Fibroblast of mammary gland (primary cell): ENCODE measurements around the gene HS3ST2.

Experiments used
- DNase-seq: peaks from one replicate; pipeline ENCODE4 v3.0.0-alpha.2; 2010; ENCODE audit warnings: low read depth
- H3K4me3 ChIP-seq: 2 replicates; pipeline ENCODE4 v1.5.1; 2011; ENCODE audit warnings: low read depth, mild to moderate bottlenecking, low read length, moderate library complexity; ENCODE audit not compliant: control insufficient read depth
- TF ChIP-seq, protein P1 (sequence below): conservative IDR thresholded peaks from 2 replicates; pipeline ENCODE4 v1.5.1; 2011; ENCODE audit warnings: low read depth, low read length, inconsistent platforms; ENCODE audit not compliant: control insufficient read depth, insufficient read depth

The HS3ST2 gene

DNA sequence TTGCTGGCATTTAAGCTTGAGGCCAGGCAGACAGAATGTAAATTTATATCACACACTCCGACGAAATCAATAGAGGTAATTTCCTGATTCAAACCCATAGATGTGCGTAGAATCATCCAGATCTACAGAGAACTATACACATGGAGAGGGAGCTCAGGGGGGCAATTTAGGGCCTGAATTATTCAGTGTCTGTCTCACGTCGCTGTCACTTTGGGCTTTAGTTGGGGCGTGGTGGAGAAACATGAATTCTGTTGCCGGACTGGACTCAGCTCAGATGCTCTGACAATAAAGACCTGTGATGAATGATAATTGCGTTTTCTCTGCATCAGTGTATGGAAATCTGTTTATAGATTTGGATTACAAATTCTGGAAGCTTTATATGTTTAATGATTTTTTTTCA, 32.5 kb upstream of the HS3ST2 start:
- H3K4me3 ChIP-seq, result no peak overlapping the region
- no peak for DNase-seq
- TF ChIP-seq, protein P1, sequence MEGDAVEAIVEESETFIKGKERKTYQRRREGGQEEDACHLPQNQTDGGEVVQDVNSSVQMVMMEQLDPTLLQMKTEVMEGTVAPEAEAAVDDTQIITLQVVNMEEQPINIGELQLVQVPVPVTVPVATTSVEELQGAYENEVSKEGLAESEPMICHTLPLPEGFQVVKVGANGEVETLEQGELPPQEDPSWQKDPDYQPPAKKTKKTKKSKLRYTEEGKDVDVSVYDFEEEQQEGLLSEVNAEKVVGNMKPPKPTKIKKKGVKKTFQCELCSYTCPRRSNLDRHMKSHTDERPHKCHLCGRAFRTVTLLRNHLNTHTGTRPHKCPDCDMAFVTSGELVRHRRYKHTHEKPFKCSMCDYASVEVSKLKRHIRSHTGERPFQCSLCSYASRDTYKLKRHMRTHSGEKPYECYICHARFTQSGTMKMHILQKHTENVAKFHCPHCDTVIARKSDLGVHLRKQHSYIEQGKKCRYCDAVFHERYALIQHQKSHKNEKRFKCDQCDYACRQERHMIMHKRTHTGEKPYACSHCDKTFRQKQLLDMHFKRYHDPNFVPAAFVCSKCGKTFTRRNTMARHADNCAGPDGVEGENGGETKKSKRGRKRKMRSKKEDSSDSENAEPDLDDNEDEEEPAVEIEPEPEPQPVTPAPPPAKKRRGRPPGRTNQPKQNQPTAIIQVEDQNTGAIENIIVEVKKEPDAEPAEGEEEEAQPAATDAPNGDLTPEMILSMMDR, result no peak

DNA sequence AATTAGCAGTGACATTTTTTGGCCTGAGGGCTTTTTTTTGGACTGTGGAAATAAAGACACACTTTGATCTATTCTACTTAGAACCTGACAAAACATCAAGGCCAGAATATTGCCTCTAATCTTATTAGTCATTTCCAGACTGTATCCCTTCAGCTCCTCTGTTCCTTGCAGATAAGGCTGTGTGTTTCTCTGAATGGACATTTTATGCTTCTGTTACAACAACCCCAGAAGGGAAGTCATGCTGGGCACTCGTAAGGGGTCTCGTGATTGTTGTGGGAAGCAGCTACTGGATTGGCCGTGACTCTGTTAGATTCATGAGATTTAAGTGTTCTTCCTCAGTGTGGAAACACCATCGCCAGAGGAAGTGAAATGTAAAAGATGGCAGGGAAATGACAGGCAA, 31.6 kb upstream of the HS3ST2 start:
- TF ChIP-seq, protein P1, result no peak
- DNase-seq, result no peak
- H3K4me3 ChIP-seq, result no peak overlapping the region

DNA sequence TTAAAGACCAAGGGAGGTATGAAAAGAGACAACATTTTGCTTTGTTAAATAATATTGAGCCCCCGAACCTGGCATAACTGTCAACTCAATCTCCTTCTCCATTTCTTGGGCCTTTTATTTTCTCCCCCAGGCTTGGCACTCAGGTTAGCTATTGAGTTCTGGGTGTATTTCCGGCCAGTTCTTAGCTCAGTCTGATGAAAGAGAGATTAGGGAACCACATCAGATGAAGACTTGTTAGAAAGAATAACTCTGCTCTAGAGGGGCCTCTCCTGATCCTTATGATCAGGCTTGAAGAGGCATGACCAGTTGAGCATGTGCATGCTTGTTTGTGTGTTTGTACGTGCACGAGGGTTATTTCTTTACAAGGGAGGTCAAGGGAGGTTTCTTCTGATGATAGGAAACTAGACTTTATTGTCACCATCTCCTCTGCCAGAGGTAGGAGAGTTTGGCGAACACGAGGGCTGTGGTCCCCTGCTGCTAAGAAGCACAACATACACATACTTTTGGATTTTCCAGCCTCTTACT, 29.2 kb upstream of the HS3ST2 start:
- no peak for DNase-seq
- TF ChIP-seq, protein P1, result no peak
- H3K4me3 ChIP-seq, result no peak overlapping the region

DNA sequence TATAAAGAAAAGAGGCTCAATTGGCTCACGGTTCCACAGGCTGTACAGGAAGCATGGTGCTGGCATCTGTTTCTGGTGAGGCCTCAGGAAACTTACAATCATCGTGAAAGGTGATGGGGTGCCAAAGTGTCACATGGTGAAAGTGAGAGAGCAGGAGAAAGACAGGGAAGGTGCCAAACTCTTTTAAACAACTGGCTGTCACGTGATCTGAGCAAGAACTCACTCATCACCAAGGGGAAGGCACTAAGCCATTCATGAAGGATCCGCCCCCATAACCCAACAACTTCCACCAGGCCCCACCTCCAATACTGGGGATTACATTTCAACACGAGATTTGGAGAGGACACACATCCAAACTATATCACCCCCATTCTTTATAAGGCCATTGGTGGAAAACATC, 28.4 kb upstream of the HS3ST2 start:
- no peak for DNase-seq
- no peak overlapping the region for H3K4me3 ChIP-seq
- TF ChIP-seq, protein P1, result no peak

DNA sequence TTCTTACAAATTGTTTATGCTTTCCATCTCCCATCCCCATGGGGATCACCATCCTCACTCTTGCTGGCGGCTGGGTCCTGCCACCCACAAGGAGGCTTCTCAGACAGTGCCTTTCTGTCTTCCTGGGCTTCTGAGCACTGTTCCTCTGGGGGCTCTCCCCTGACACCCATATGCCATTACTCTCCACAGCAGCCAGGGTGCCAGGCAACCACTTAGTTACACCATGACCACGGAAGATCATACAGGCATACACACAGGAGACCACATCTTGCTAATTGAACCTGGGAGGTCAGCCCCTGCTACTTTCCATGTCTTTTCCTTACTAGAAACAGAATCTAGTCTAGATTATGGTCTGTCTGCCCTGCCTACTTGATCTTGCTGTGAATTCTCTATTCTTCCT, 27.7 kb upstream of the HS3ST2 start:
- TF ChIP-seq, protein P1, result no peak
- no peak for DNase-seq
- H3K4me3 ChIP-seq, result no peak overlapping the region

DNA sequence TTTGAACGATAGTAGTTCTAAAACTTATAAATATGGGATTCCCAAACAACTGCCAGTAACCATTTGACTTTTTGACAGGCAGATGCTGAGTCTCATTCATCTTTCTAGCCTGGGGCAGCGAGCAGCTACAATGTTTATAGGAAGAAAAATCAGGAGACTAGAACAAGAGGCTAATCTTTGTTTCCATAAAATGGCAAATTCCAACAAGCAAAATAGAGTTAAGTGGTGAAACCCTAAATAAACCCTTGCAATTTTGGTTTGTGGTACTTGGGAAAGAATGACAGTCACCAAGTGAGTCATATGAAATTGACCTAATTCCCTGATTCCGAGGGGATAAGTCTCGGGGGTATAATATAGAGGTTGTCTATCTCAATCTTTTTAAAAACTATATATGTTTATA, 27.3 kb upstream of the HS3ST2 start:
- no peak for DNase-seq
- TF ChIP-seq, protein P1, result no peak
- H3K4me3 ChIP-seq, result no peak overlapping the region
